Endometrial microvascular endothelial cells (primary cell): ENCODE measurements around the gene SLC25A17. TPM values are rescaled to one million over a fixed set of nuclear protein-coding genes. Genes with fewer than 3 reads are reported as not detected.
"Not testable (repeated sequence)": the region's sequence is repeated elsewhere in the genome, so short reads cannot be mapped to it uniquely, and the experiment has no call there.

Source experiments
- in situ Hi-C: cut with HindIII; loops from 2 replicates; pipeline ENCODE4 v1.10.0; 2017; ENCODE audit warnings: low sequenced_read_pairs, low pct_unique_long_range_greater_than_20kb; ENCODE audit errors: inconsistent ontology term
- total RNA-seq: library from RNA; depleted of rRNA; stranded (reverse); fragments of >200 nt; gene quantifications from one replicate; pipeline ENCODE4 v1.2.3, GENCODE V29; 2015; ENCODE audit errors: inconsistent ontology term

SLC25A17 gene
- total RNA-seq, 1 donor from 2014 or later: 31.0 TPM

DNA sequence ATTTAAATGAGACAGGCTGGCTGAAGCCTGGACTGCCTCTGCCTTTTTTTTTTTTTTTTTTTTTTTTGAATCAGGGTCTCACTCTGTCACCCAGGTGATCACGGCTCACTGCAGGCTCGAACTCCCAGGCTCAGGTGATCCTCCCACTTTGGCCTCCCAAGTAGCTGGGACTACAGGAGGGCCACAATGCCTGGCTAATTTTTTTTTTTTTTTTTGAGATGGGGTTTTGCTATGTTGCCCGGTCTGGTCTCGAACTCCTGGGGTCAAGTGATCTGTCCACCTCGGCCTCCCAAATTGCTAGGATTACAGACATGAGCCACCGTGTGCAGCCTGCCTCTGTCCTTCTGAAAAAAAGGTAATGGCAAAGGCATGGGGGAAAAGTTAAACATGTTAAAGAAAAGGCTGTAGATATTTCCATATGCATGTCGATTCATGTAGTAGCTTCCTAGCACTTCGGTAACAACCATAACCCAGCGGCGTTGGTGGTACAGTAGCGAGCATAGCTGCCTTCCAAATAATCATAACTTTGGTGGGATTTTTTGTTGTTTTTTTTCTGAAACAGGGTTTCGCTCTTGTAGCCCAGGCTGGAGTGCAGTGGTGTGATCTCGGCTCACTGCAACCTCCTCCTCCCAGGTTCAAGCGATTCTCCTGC is 91.1 kb downstream of the SLC25A17 start:
- in situ Hi-C loops: no loop called here

DNA sequence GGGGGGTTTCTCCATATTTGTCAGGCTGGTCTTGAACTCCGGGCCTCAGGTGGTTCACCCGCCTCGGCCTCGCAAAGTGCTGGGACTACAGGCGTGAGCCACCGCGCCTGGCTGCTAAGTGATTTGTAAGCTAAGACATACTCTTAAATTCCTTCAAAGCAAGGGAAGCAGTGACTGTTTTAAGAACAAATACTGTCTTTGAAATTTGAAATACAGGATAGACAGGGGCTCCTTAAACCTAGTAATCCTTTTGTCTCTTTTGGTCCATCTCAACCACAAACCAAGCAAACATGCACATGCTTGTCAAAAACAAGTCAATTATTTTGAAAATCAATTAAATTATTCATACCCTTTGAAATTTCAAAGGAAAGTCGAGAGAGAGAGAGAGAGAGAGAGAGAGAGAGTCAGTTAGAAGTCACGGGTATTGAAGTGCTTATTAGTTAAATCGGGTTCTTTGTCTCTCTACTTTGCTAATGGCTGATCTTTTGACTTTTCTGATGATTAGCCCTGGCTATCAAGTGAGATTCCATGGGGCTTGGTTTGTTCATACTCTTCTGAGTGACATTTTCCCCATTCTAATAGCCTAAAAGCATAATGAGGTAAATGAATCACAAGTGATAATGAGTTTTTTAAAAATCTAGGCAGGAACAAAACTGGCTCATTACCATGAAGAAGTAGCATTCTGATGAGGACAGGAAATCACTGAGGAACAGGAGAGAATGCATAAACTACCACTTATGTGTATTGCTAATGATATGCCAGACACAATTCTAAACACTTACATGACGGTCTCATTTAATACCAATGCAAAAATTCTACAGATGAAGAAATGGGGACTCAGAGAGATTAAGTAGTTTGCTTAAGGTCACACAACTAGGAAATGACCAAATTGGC is 91.8 kb downstream of the SLC25A17 start:
- in situ Hi-C loops: no loop called here

DNA sequence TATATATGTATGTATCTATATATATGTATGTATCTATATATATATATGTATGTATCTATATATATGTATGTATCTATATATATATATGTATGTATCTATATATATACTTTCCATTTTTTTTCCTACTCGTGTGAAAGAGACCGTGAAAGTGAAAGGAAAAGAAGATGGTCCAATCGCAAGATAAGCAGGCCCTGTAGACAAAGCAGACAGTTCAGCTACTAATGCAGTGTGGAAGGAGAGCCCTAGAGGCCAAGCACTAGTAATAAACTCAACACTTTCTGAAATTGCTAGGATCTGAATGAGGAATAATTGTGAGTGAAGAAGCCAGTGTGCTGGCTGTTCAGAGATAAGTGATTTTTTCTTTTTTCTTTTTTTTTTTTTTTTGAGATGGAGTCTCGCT is 92.6 kb downstream of the SLC25A17 start:
- in situ Hi-C loops: no loop called here

DNA sequence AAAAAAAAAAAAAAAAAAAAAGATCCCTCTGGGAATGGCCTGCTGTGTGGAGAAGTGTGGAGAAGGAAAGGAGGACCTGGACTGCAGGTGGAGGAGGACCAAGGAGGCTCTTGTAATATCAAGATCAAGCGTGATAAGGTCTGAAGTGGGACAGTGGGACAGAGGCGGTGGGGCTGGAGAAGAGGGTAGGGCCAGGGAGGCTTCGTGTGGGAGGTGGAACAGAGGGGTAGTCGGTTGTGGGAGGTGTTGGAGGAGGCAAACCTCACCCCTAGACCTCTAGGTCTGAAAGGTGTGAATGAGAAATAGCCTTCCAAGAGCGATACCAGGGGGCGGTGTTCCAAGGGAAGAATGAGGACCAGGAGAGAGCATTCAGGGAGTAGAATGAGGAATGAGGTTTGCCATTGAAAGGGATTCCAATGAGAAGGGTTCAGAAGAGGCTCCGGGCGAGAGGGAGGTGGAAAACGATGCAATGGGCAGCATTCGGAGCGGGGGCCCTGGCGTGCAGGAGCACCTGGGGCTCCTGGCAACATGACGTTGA is 95.7 kb downstream of the SLC25A17 start:
- in situ Hi-C loops: no loop called here

DNA sequence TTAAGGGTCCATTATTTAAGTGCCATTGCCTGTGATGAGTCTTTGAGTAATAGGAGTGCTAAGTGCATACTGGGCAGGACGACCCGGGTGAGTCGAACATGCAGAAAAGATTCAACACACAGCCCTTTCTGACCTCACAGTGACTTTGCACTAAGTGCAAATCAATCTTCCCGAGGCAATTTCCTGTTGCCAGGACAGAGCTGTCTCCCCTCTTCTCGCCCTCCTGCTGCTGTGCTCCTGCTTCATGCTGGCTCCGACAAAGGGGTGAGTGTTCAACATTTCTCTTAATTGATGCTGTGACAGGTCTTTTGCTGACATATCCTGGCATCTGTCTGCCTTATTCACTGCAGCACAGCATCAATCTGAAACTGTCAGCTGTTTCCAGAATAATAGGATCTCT is 97.9 kb downstream of the SLC25A17 start:
- in situ Hi-C loops: no loop called here

DNA sequence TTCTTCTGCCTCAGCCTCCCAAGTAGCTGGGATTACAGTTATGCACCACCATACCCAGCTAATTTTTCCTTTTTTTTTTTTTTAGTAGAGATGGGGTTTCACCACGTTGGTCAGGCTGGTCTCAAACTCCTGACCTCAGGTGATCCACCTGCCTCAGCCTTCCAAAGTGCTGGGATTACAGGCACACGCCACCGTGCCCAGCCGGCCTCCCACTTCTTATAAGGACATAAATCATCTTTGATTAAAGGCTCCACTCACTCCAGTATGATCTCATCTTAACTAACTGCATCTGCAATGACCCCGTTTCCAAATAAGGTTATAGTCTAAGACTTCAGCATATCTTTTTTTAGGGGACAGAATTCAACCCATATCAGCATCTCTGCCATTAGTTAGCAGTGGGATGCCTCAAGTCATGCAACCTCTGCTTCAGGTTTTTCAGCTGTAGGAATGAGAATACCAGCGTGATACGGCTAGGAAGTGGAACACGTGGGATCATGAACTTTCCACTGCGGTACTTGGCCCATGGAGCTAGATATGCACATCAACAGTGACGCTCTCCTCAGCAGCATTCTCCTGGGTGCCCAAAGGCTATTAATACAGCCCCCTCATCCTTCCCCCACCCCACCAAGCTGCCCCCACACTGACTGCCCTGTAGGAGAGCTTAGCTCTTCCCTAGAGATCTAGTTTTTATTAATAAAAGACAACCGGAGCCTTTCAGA is 98.4 kb downstream of the SLC25A17 start:
- in situ Hi-C loops: no loop called here

DNA sequence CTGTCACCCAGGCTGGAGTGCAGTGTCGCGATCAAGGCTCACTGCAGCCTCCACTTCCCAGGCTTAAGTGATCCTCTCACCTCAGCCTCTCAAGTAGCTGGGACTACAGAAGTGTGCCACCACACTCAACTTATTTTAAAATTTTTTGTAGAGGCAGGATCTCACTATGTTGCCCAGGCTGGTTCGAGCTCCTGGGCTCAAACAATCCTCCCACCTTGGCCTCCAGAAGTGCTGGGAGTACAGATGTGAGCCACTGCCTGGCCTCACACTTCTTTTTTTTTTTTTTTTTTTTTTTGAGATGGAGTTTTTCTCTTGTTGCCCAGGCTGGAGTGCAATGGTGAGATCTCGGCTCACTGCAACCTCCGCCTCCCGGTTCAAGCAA is 99.0 kb downstream of the SLC25A17 start:
- in situ Hi-C loops: not testable (repeated sequence)

Other genes with a start within 250 kb of the SLC25A17 start
- gene MRTFA, start 182.6 kb downstream of the SLC25A17 start, total RNA-seq: 14.3 TPM
- gene MCHR1, start 139.9 kb downstream of the SLC25A17 start, total RNA-seq: not detected
- gene ST13, start 37.3 kb upstream of the SLC25A17 start, total RNA-seq: 88.5 TPM
- gene XPNPEP3, start 37.8 kb upstream of the SLC25A17 start, total RNA-seq: 7.9 TPM
- gene DNAJB7, start 42.8 kb upstream of the SLC25A17 start, total RNA-seq: not detected
- gene RBX1, start 132.0 kb upstream of the SLC25A17 start, total RNA-seq: 97.5 TPM